Measurements from ENCODE around the gene KLHL5.

DNA sequence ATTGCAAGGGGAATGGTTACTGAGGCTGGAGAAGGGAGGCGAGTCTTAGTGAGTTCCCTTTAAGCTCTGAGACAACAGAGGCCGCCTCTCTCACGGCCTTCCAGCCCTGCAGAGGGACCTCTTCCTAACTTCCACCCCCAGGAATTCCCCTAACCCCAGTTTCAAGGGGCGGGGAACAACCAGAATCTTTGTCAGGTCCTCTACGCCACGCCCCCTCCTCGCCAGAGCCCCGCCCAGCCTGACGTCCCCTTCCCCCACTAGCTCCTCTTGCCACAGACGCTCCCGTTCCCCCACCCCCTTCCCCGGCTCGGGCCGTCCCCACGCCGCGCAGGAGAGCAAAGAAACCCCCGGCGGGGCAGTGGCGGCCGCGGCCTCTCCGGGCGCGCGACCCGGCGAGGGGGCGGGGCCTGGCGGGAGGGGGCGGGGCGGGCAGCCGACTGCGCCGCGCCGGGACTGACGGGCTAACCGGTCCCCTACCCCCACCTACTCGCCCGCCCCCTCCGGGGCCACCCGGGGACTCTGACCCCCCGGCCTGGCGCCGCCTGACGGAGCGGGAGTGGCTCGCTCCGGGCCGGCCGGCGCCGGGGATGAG lies 17.6 kb upstream of the KLHL5 start:
- TF ChIP-seq, protein P1, sequence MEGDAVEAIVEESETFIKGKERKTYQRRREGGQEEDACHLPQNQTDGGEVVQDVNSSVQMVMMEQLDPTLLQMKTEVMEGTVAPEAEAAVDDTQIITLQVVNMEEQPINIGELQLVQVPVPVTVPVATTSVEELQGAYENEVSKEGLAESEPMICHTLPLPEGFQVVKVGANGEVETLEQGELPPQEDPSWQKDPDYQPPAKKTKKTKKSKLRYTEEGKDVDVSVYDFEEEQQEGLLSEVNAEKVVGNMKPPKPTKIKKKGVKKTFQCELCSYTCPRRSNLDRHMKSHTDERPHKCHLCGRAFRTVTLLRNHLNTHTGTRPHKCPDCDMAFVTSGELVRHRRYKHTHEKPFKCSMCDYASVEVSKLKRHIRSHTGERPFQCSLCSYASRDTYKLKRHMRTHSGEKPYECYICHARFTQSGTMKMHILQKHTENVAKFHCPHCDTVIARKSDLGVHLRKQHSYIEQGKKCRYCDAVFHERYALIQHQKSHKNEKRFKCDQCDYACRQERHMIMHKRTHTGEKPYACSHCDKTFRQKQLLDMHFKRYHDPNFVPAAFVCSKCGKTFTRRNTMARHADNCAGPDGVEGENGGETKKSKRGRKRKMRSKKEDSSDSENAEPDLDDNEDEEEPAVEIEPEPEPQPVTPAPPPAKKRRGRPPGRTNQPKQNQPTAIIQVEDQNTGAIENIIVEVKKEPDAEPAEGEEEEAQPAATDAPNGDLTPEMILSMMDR (IDR thresholded peaks at IDR 0.05): no peak
- peak; percentile 8 for TF ChIP-seq POLR2A (IDR thresholded peaks at IDR 0.05)
- peak; percentile 5 to 24 (median 13) for TF ChIP-seq POLR2AphosphoS5 (IDR thresholded peaks at IDR 0.05)

Measured in transverse colon (tissue), 4 donors.